H1 (cell line): ENCODE results near the gene FHDC1. TPM values are rescaled to one million over a fixed set of nuclear protein-coding genes. Genes with fewer than 3 reads are reported as not detected.

Source experiments
- CTCF ChIA-PET: fragments of 300-600 bp; sonication (Branson Sonifier 250); formaldehyde crosslinking; loops from one replicate; lab custom pipeline; 2021; ENCODE audit not compliant: partially characterized antibody; lab: Charles Lee
- POLR2A ChIA-PET: fragments of 300-600 bp; sonication (Branson Sonifier 250); formaldehyde crosslinking; loops from one replicate; lab custom pipeline; 2021; ENCODE audit warnings: inconsistent platforms; ENCODE audit not compliant: partially characterized antibody; lab: Charles Lee
- DNase-seq, 2 experiments: peaks; one replicate each; pipeline versions ENCODE4 v3.0.0 to v3.0.0-alpha.2; 2010 to 2022; ENCODE audit warnings: low spot score in 2 of 2, low read depth in 1 of 2, mixed read lengths in 1 of 2
- FAIRE-seq: peaks from 2 replicates; lab custom pipeline; 2011; peaks lifted over from hg19 to GRCh38; lab: Jason Lieb, UNC
- H2AFZ ChIP-seq: 2 replicates; pipeline ENCODE4 v1.8.1; 2012; ENCODE audit warnings: low read length, inconsistent platforms
- H2AK5ac ChIP-seq: 2 replicates; pipeline ENCODE4 v1.6.1; 2013; ENCODE audit warnings: low read depth, low read length
- H2BK120ac ChIP-seq: replicated peaks from 2 replicates; pipeline ENCODE3; 2013; ENCODE audit warnings: low read depth, low read length, inconsistent platforms
- H2BK12ac ChIP-seq: 2 replicates; pipeline ENCODE4 v1.6.1; 2013; ENCODE audit warnings: low read depth, low read length
- H2BK15ac ChIP-seq: 2 replicates; pipeline ENCODE4 v1.6.1; 2013; ENCODE audit warnings: low read length
- H2BK20ac ChIP-seq: 2 replicates; pipeline ENCODE4 v1.6.1; 2013; ENCODE audit warnings: low read length
- H2BK5ac ChIP-seq: 2 replicates; pipeline ENCODE4 v1.6.1; 2013; ENCODE audit warnings: low read depth, low read length
- H3K14ac ChIP-seq: 2 replicates; pipeline ENCODE4 v1.6.1; 2013; ENCODE audit warnings: inconsistent platforms; ENCODE audit not compliant: insufficient read length
- H3K18ac ChIP-seq: 2 replicates; pipeline ENCODE4 v1.6.1; 2013; ENCODE audit warnings: low read length; ENCODE audit errors: extremely low read depth
- H3K23ac ChIP-seq: 2 replicates; pipeline ENCODE4 v1.6.1; 2013; ENCODE audit warnings: inconsistent platforms; ENCODE audit not compliant: insufficient read length
- H3K23me2 ChIP-seq: 2 replicates; pipeline ENCODE4 v1.6.1; 2013; ENCODE audit warnings: low read depth, low read length
- H3K27ac ChIP-seq: 2 replicates; pipeline ENCODE4 v1.6.1; 2011; ENCODE audit warnings: low read depth, low read length, inconsistent platforms
- H3K27me3 ChIP-seq, 4 experiments: replicated peaks in 1 of 4; 1 replicate in 1 of 4; 2 replicates in 3 of 4; pipeline versions ENCODE4 v1.6.1 to v1.8.1; 2011 to 2013; ENCODE audit warnings: low read length in 3 of 4, mild to moderate bottlenecking in 3 of 4, inconsistent platforms in 2 of 4, mixed read lengths in 2 of 4, moderate library complexity in 1 of 4; ENCODE audit not compliant: control insufficient read depth in 3 of 4, insufficient read depth in 3 of 4; ENCODE audit errors: extremely low read depth in 1 of 4
- H3K36me3 ChIP-seq, 4 experiments: 2 replicates each; pipeline versions ENCODE4 v1.6.1 to v1.8.1; 2011 to 2013; ENCODE audit warnings: mild to moderate bottlenecking in 4 of 4, low read length in 3 of 4, moderate library complexity in 2 of 4, control low read depth in 1 of 4, inconsistent platforms in 1 of 4; ENCODE audit not compliant: insufficient read depth in 4 of 4, control insufficient read depth in 2 of 4
- H3K4ac ChIP-seq: replicated peaks from 2 replicates; pipeline ENCODE3; 2013; ENCODE audit warnings: low read length, low read depth, mixed read lengths, inconsistent platforms; ENCODE audit not compliant: insufficient read length
- H3K4me1 ChIP-seq, 4 experiments: replicated peaks in 1 of 4; 1 replicate in 1 of 4; 2 replicates in 3 of 4; pipeline versions ENCODE4 v1.6.1 to v1.8.1; 2011 to 2013; ENCODE audit warnings: low read length in 3 of 4, inconsistent platforms in 2 of 4, mixed read lengths in 1 of 4; ENCODE audit not compliant: insufficient read depth in 4 of 4, control insufficient read depth in 3 of 4
- H3K4me2 ChIP-seq, 2 experiments: 2 replicates each; pipeline versions ENCODE4 v1.6.1 to v1.8.1; 2011 to 2013; ENCODE audit warnings: low read depth in 2 of 2, low read length in 2 of 2, control low read depth in 1 of 2, inconsistent platforms in 1 of 2, mild to moderate bottlenecking in 1 of 2; ENCODE audit not compliant: insufficient read depth in 1 of 2
- H3K4me3 ChIP-seq, 4 experiments: fragments of 200-600, 300-600 bp in 1 of 4; sonication (generic), shearing (Covaris generic), sonication (Bioruptor Twin) in 1 of 4; 2 replicates each; pipeline versions ENCODE4 v1.5.1 to v1.8.1; 2011 to 2016; ENCODE audit warnings: low read length in 4 of 4, low read depth in 3 of 4, control low read depth in 2 of 4, inconsistent platforms in 2 of 4, mild to moderate bottlenecking in 2 of 4, mixed read lengths in 1 of 4, moderate library complexity in 1 of 4; ENCODE audit not compliant: insufficient read depth in 2 of 4; ENCODE audit errors: extremely low read depth in 1 of 4
- H3K56ac ChIP-seq: replicated peaks from 2 replicates; pipeline ENCODE3; 2013; ENCODE audit warnings: low read depth, mild to moderate bottlenecking, mixed read lengths, low read length, inconsistent platforms; ENCODE audit not compliant: insufficient read length
- H3K79me1 ChIP-seq: 2 replicates; pipeline ENCODE4 v1.6.1; 2013; ENCODE audit warnings: low read depth, low read length, control low read depth
- H3K79me2 ChIP-seq, 2 experiments: 2 replicates each; pipeline versions ENCODE4 v1.6.1 to v1.8.1; 2012 to 2013; ENCODE audit warnings: low read length in 2 of 2, mild to moderate bottlenecking in 2 of 2, inconsistent platforms in 1 of 2; ENCODE audit not compliant: insufficient read depth in 2 of 2, control insufficient read depth in 1 of 2
- H3K9ac ChIP-seq, 4 experiments: replicated peaks in 1 of 4; 1 replicate in 1 of 4; 2 replicates in 3 of 4; pipeline versions ENCODE4 v1.6.1 to v1.8.1; 2011 to 2013; ENCODE audit warnings: low read depth in 3 of 4, low read length in 3 of 4, control low read depth in 2 of 4, mild to moderate bottlenecking in 2 of 4, moderate library complexity in 2 of 4, inconsistent platforms in 1 of 4; ENCODE audit errors: extremely low read depth in 1 of 4
- H3K9me3 ChIP-seq, 2 experiments: 2 replicates each; pipeline versions ENCODE4 v1.6.1 to v1.8.1; 2012 to 2013; ENCODE audit warnings: mild to moderate bottlenecking in 2 of 2, moderate library complexity in 2 of 2, control low read depth in 1 of 2, inconsistent platforms in 1 of 2, low read depth in 1 of 2, low read length in 1 of 2, mixed read lengths in 1 of 2; ENCODE audit not compliant: insufficient read depth in 2 of 2
- H4K20me1 ChIP-seq, 2 experiments: replicated peaks in 1 of 2; 2 replicates each; pipeline versions ENCODE3 to v1.8.1; 2011 to 2013; ENCODE audit warnings: inconsistent platforms in 2 of 2, low read length in 2 of 2, mild to moderate bottlenecking in 1 of 2; ENCODE audit not compliant: insufficient read depth in 2 of 2, control insufficient read depth in 1 of 2
- H4K5ac ChIP-seq: 2 replicates; pipeline ENCODE4 v1.6.1; 2013; ENCODE audit warnings: low read length, low read depth, mixed read lengths, inconsistent platforms; ENCODE audit not compliant: insufficient read length
- H4K8ac ChIP-seq: 2 replicates; pipeline ENCODE4 v1.8.0; 2013; ENCODE audit warnings: mild to moderate bottlenecking, moderate library complexity, low read length, inconsistent platforms; ENCODE audit not compliant: insufficient read depth; ENCODE audit errors: extremely low read depth
- H4K91ac ChIP-seq: replicated peaks from 2 replicates; pipeline ENCODE3; 2013; ENCODE audit warnings: low read length, mixed read lengths, inconsistent platforms; ENCODE audit not compliant: insufficient read length
- ATF2 ChIP-seq: IDR thresholded peaks from 2 replicates; pipeline ENCODE4 v1.6.1; 2012; ENCODE audit warnings: low read length, inconsistent platforms
- BACH1 ChIP-seq: IDR thresholded peaks from 2 replicates; pipeline ENCODE4 v1.6.1; 2012; ENCODE audit warnings: low read length, improper control_type of control experiment
- BCL11A ChIP-seq, 2 experiments: IDR thresholded peaks; one replicate each; pipeline ENCODE4 v1.6.1; 2011; ENCODE audit warnings: low read depth in 2 of 2, low read length in 2 of 2, mild to moderate bottlenecking in 2 of 2
- CHD1 ChIP-seq: IDR thresholded peaks from 2 replicates; pipeline ENCODE4 v1.6.1; 2012; ENCODE audit warnings: low read depth, low read length, improper control_type of control experiment
- E2F6 ChIP-seq: IDR thresholded peaks from 2 replicates; pipeline ENCODE4 v1.6.1; 2012; ENCODE audit warnings: inconsistent platforms
- FOSL1 ChIP-seq: IDR thresholded peaks from 2 replicates; pipeline ENCODE4 v1.6.1; 2011; ENCODE audit warnings: mild to moderate bottlenecking, low read depth, low read length, moderate library complexity; ENCODE audit not compliant: insufficient read depth
- GABPA ChIP-seq: IDR thresholded peaks from 2 replicates; pipeline ENCODE4 v1.6.1; 2011; ENCODE audit warnings: mild to moderate bottlenecking, low read length, moderate library complexity, borderline replicate concordance; ENCODE audit not compliant: insufficient read depth
- RNF2 ChIP-seq: fragments of 200-900, 300-1000 bp; sonication (generic); IDR thresholded peaks from 2 replicates; pipeline ENCODE4 v1.7.1; 2016; ENCODE audit warnings: borderline replicate concordance, low read depth, mild to moderate bottlenecking, antibody characterized with exemption, low read length; ENCODE audit not compliant: poor library complexity, severe bottlenecking; ENCODE audit errors: missing control alignments
- SIN3A ChIP-seq, 2 experiments: IDR thresholded peaks in 1 of 2; conservative IDR thresholded peaks in 1 of 2; 2 replicates each; pipeline ENCODE4 v1.6.1; 2011 to 2012; ENCODE audit warnings: low read length in 2 of 2, improper control_type of control experiment in 1 of 2, low read depth in 1 of 2, mild to moderate bottlenecking in 1 of 2
- WGBS, 2 experiments: shearing (Covaris generic) in 1 of 2; methylation state at CpG; one replicate each; pipeline versions ENCODE4 v1.1.6 to v1.1.7; 2013 to 2015; ENCODE audit warnings: low lambda C conversion rate in 2 of 2, mixed read lengths in 2 of 2, inconsistent platforms in 1 of 2, low coverage in 1 of 2, missing lambda C conversion rate in 1 of 2; ENCODE audit not compliant: insufficient replicate concordance in 2 of 2, insufficient coverage in 1 of 2, insufficient read length in 1 of 2; ENCODE audit errors: extremely low coverage in 1 of 2, missing lambda C conversion rate in 1 of 2; 5-methylcytosine and 5-hydroxymethylcytosine counted together
- polyA plus RNA-seq, 7 experiments: library from polyadenylated mRNA; depleted of rRNA in 3 of 7; stranded (reverse) in 5 of 7; unstranded in 2 of 7; fragments of >200 nt in 5 of 7; fragments of 200-250 nt in 2 of 7; gene quantifications; 1 replicate in 5 of 7; 2 replicates in 1 of 7; 4 replicates in 1 of 7; pipeline versions ENCODE4 v1.2.1 to v1.2.3, GENCODE V29; 2011 to 2013; ENCODE audit warnings: missing spikeins in 2 of 7, mixed read lengths in 2 of 7
- total RNA-seq: library from RNA; stranded (reverse); fragmentation: NEBNext Ultra II Directional; extraction: Animal tissue kit (Norgen Biotek cat#: 25700); gene quantifications from 2 replicates; pipeline ENCODE4 v1.2.1, GENCODE V29; 2021

Gene FHDC1
- total and polyA plus RNA-seq, 2 of the 8 experiments (the other 6 are each of a cell fraction or from before 2014, with no cell fraction given) = 6.4 to 28.6 TPM

- Histone ChIP-seq H3K79me1 (no peaks in the 10 kb centered on the region), H4K5ac (no peak overlapping the region), H3K27ac (no peak overlapping the region), H3K4me1 (peaks cover 5 to 19% (median 14%) of the 10 kb centered on the region in 4 experiments), H4K20me1 (no peaks in the 10 kb centered on the region), H3K4me3 (no peak overlapping the region), H3K27me3 (0 out of 7 replicates have a peak, but pooled peaks cover 0 to 2% (median 0%) of the 10 kb centered on the region in 4 experiments), H2AFZ (no peak overlapping the region), H2BK15ac (no peak overlapping the region), H3K18ac (no peak overlapping the region), H3K9ac (no peak overlapping the region), H3K14ac (no peak overlapping the region), H2BK5ac (peak overlapping the region; percentile 40; the same call in 1 of the 2 replicates), H3K23me2 (no peaks in the 10 kb centered on the region; the same call in 1 of the 2 replicates), H2BK12ac (peak overlapping the region; percentile 98), H3K9me3 (no peaks in the 10 kb centered on the region), H2BK120ac (no peak overlapping the region), H3K79me2 (no peaks in the 10 kb centered on the region), H2AK5ac (peak overlapping the region; percentile 70; the same call in 1 of the 2 replicates), H3K36me3 (no peaks in the 10 kb centered on the region), H3K56ac (no peak overlapping the region), H3K23ac (no peak overlapping the region), H3K4me2 (no peak overlapping the region), H4K8ac (no peak overlapping the region), H3K4ac (no peak overlapping the region), H2BK20ac (no peak overlapping the region; the same call in 1 of the 2 replicates), H4K91ac (no peak overlapping the region)
- 98% methylated on average over 4 of the region's 4 CpGs; no CpG with 5 or more reads in 1 of the 2 experiments for WGBS, 2 experiments
- POLR2A ChIA-PET = no interaction called here
- no peak for TF ChIP-seq ATF2
- TF ChIP-seq BACH1 = no peak
- no peak for TF ChIP-seq E2F6
- no peak for TF ChIP-seq BCL11A (IDR thresholded peaks at IDR 0.05; ENCODE audit: low read depth in 2 of 2, low read length in 2 of 2)
- no peak for TF ChIP-seq GABPA
- TF ChIP-seq FOSL1 = no peak
- no peak for TF ChIP-seq CHD1
- TF ChIP-seq SIN3A (conservative IDR thresholded peaks at IDR 0.05 in 1 of 2, IDR thresholded peaks at IDR 0.05 in 1 of 2; ENCODE audit: low read depth in 1 of 2, low read length in 2 of 2) = no peak
- TF ChIP-seq RNF2 = no peak
- FAIRE-seq (no peak), DNase-seq (no peak)
- CTCF ChIA-PET = interaction anchor here (1.7 kb wide), 1 partner anchor 42 kb away, joined by 5 read pairs; no protein-coding TSS in a partner anchor
Measured at GRCh38 chr4:152928286-152928685, 7.8 kb upstream of the FHDC1 start.
